ENCODE data around the gene MORC3.

- no peak for TF ChIP-seq EZH2 (IDR thresholded peaks at IDR 0.05; ENCODE audit: insufficient read depth, low read length)
- no peak for TF ChIP-seq CTCF (IDR thresholded peaks at IDR 0.05; ENCODE audit: insufficient read depth, low read depth, low read length)
Observed at GRCh38 chr21:36355868-36356267, 35.9 kb downstream of the MORC3 start.

Data from astrocyte (in vitro differentiated cells and primary cell).